ENCODE measurements around the gene EIF4A3. TPM values are rescaled to one million over a fixed set of nuclear protein-coding genes. Genes with fewer than 3 reads are reported as not detected.
A peak's percentile ranks its signal among the peaks of the same experiment; 100 is the strongest.

The EIF4A3 gene
- polyA plus RNA-seq (78.9 to 143 TPM (median 125 TPM) in 3 replicates), polyA minus RNA-seq (38.2 to 96.6 TPM (median 66.7 TPM) in 3 replicates)
- 86.2 TPM for polyA plus RNA-seq (2011; ENCODE audit: low read depth)
- polyA plus RNA-seq (2011; cell fraction: cytosol; rRNA removed): 64.6 and 85.6 TPM in 2 replicates
- 109 and 121 TPM in 2 replicates for polyA plus RNA-seq (2011; cell fraction: nucleus; rRNA removed)
- 91.3 and 155 TPM in 2 replicates for polyA plus RNA-seq (2012; ENCODE audit: low replicate concordance)
- 51.2 TPM for polyA minus RNA-seq (2011; cell fraction: cytosol; rRNA and poly(A)+ RNA removed)
- 43.3 and 64.2 TPM in 2 replicates for polyA minus RNA-seq (2011; cell fraction: nucleus; rRNA and poly(A)+ RNA removed)

- no peaks in the 10 kb centered on the region for H3K9me1 ChIP-seq (ENCODE audit: control insufficient read depth, extremely low read depth, insufficient read depth, low read length)
- peaks cover 53% of the 10 kb centered on the region for H3K79me2 ChIP-seq (ENCODE audit: control insufficient read depth, insufficient read depth, low read length)
- FAIRE-seq (peak; percentile 66), DNase-seq (ENCODE audit: low read depth, low spot score) (peak; percentile 96)
- H3K4me3 ChIP-seq (ENCODE audit: control insufficient read depth in 2 of 3, extremely low read depth in 1 of 3, insufficient read depth in 2 of 3, low read depth in 1 of 3, low read length in 3 of 3): peak within 1 kb of the TSS; percentile 80 to 93 (median 90)
- peak within 1 kb of the TSS; percentile 80 for H2AFZ ChIP-seq (ENCODE audit: control insufficient read depth, low read length)
- dilution Hi-C loops (cut with MboI; ENCODE audit: extremely low pct_ligation_motif_present, low sequenced_read_pairs): no loop called here
- H4K20me1 ChIP-seq (ENCODE audit: control insufficient read depth, extremely low read depth, insufficient read depth, low read length): peaks cover 16% of the 10 kb centered on the region
- no peaks in the 10 kb centered on the region for H3K27me3 ChIP-seq (ENCODE audit: control insufficient read depth, extremely low read depth, insufficient read depth, low read length)
- no peaks in the 10 kb centered on the region for H3K9me3 ChIP-seq (ENCODE audit: control insufficient read depth, low read depth, low read length)
- H3K4me1 ChIP-seq (ENCODE audit: control insufficient read depth, extremely low read depth, insufficient read depth, low read length): peaks cover 30% of the 10 kb centered on the region
- TF ChIP-seq CTCF (optimal IDR thresholded peaks at IDR 0.05 in 1 of 3, IDR thresholded peaks at IDR 0.05 in 1 of 3, conservative IDR thresholded peaks at IDR 0.05 in 1 of 3; ENCODE audit: extremely low read depth in 1 of 3, insufficient read depth in 2 of 3, low read length in 3 of 3) (peak in 1 of 3 experiments; percentile 34), EZH2 (IDR thresholded peaks at IDR 0.05; ENCODE audit: low read length) (no peak)
- H3K27ac ChIP-seq (ENCODE audit: control insufficient read depth, insufficient read depth, low read length): peak within 1 kb of the TSS; percentile 82
- H3K36me3 ChIP-seq (ENCODE audit: control insufficient read depth in 2 of 2, extremely low read depth in 1 of 2, insufficient read depth in 2 of 2, low read length in 2 of 2): peaks cover 8 to 17% of the 10 kb centered on the region in 2 experiments
- H3K9ac ChIP-seq (ENCODE audit: control insufficient read depth, extremely low read depth, insufficient read depth, low read length): peak within 1 kb of the TSS; percentile 95
- peak within 1 kb of the TSS; percentile 99 for H3K4me2 ChIP-seq (ENCODE audit: control insufficient read depth, extremely low read depth, insufficient read depth, low read depth, low read length)
These were observed at the start of gene EIF4A3 for GRCh38 chr17:80147035-80147822. Gene EIF4A3, minus strand, starts transcription at chr17:80147128. Its CDS starts 167 bp downstream, at chr17:80146961.

GRCh38 chr17:80196652-80197051 lies 49.7 kb upstream of the EIF4A3 start:
- H4K20me1 ChIP-seq (ENCODE audit: control insufficient read depth, extremely low read depth, insufficient read depth, low read length): no peaks in the 10 kb centered on the region
- FAIRE-seq: no peak
- no peak for DNase-seq (ENCODE audit: low read depth, low spot score)
- H3K9me1 ChIP-seq (ENCODE audit: control insufficient read depth, extremely low read depth, insufficient read depth, low read length): no peaks in the 10 kb centered on the region
- no peak overlapping the region for H3K9ac ChIP-seq (ENCODE audit: control insufficient read depth, extremely low read depth, insufficient read depth, low read length)
- no peak overlapping the region for H3K4me2 ChIP-seq (ENCODE audit: control insufficient read depth, extremely low read depth, insufficient read depth, low read depth, low read length)
- H3K36me3 ChIP-seq (ENCODE audit: control insufficient read depth in 2 of 2, extremely low read depth in 1 of 2, insufficient read depth in 2 of 2, low read length in 2 of 2): no peaks in the 10 kb centered on the region
- H3K9me3 ChIP-seq (ENCODE audit: control insufficient read depth, low read depth, low read length): no peaks in the 10 kb centered on the region
- H2AFZ ChIP-seq (ENCODE audit: control insufficient read depth, low read length): no peak overlapping the region
- dilution Hi-C loops (cut with MboI; ENCODE audit: extremely low pct_ligation_motif_present, low sequenced_read_pairs): no loop called here
- no peak overlapping the region for H3K27ac ChIP-seq (ENCODE audit: control insufficient read depth, insufficient read depth, low read length)
- no peaks in the 10 kb centered on the region for H3K79me2 ChIP-seq (ENCODE audit: control insufficient read depth, insufficient read depth, low read length)
- no peaks in the 10 kb centered on the region for H3K27me3 ChIP-seq (ENCODE audit: control insufficient read depth, extremely low read depth, insufficient read depth, low read length)
- peaks cover 8% of the 10 kb centered on the region for H3K4me1 ChIP-seq (ENCODE audit: control insufficient read depth, extremely low read depth, insufficient read depth, low read length)
- H3K4me3 ChIP-seq (ENCODE audit: control insufficient read depth in 2 of 3, extremely low read depth in 1 of 3, insufficient read depth in 2 of 3, low read depth in 1 of 3, low read length in 3 of 3): no peak overlapping the region
- TF ChIP-seq CTCF (optimal IDR thresholded peaks at IDR 0.05 in 1 of 3, IDR thresholded peaks at IDR 0.05 in 1 of 3, conservative IDR thresholded peaks at IDR 0.05 in 1 of 3; ENCODE audit: extremely low read depth in 1 of 3, insufficient read depth in 2 of 3, low read length in 3 of 3) (no peak), EZH2 (IDR thresholded peaks at IDR 0.05; ENCODE audit: low read length) (no peak)

Data from keratinocyte (primary cell).